Measurements from ENCODE around the gene STAT1. TPM values are rescaled to one million over a fixed set of nuclear protein-coding genes. Genes with fewer than 3 reads are reported as not detected.
A peak's percentile ranks its signal among the peaks of the same experiment; 100 is the strongest.

The STAT1 gene
- total and polyA plus RNA-seq, 8 donors = 8.2 to 51.8 (median 24.4) TPM

DNA sequence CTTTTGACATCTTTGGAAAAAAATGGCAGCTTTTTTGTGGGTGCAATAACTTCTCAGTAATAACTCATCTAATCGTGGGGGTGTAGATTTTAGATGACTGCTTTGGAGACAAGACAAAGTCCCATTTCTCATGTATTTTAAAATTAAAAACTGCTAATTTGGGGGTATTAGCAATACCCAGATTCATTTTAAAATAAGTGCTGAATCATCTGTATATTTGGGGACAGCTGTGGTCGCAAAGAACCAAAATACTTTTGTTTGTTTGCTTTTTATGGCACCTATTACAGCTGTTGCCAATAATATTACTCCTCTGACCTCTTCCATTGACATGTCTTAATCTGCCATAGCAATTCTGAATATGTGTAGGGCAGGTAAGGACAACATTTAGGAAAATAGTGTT lies 45.4 kb downstream of the STAT1 start:
- ATAC-seq = no peak
- FAIRE-seq = no peak
- TF ChIP-seq, protein P1, sequence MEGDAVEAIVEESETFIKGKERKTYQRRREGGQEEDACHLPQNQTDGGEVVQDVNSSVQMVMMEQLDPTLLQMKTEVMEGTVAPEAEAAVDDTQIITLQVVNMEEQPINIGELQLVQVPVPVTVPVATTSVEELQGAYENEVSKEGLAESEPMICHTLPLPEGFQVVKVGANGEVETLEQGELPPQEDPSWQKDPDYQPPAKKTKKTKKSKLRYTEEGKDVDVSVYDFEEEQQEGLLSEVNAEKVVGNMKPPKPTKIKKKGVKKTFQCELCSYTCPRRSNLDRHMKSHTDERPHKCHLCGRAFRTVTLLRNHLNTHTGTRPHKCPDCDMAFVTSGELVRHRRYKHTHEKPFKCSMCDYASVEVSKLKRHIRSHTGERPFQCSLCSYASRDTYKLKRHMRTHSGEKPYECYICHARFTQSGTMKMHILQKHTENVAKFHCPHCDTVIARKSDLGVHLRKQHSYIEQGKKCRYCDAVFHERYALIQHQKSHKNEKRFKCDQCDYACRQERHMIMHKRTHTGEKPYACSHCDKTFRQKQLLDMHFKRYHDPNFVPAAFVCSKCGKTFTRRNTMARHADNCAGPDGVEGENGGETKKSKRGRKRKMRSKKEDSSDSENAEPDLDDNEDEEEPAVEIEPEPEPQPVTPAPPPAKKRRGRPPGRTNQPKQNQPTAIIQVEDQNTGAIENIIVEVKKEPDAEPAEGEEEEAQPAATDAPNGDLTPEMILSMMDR (IDR thresholded peaks at IDR 0.05) = no peak
- H3K36me3 ChIP-seq = peaks cover 0 to 30% (median 0%) of the 10 kb centered on the region in 3 donors
- H3K27ac ChIP-seq = no peak overlapping the region
- intact Hi-C loops (cut with DNase I) = no loop called here
- no peak for DNase-seq
- H3K9me3 ChIP-seq = no peaks in the 10 kb centered on the region
- H3K4me3 ChIP-seq = no peak overlapping the region
- H3K4me1 ChIP-seq = peaks cover 0 to 6% (median 0%) of the 10 kb centered on the region in 3 donors
- WGBS, 2 donors = 82 to 89% methylated on average over 2 of the region's 2 CpGs
- no peaks in the 10 kb centered on the region for H3K27me3 ChIP-seq

DNA sequence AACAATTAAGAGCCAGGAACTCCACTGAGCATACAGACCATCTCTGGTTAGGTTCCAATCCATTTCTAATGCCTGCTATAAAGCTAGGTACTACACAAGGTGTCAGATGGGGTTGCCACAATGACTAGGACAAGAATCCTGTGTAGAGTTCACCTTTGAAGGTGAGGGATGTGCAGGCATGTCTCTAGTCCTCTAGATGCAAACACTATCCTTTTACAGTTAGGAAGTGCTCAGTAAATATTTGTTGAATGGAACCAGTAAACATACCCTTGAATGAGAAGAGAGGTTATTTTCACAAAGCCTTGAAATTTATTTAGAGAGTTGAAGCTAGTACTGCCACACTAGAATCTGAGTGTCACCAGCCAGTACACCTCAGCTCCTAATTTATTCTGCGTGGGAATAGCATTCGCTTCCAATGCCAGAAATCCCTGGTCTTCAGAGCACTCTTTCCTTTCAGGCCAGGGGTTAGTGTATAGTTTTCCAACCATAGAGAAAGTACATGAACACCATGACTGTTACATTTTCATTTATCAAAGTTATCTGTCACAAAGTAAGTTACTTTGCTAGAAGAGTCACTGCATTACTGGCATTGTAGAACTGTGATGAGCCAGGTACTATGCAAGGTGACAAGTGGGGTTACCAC lies 48.3 kb downstream of the STAT1 start:
- Histone ChIP-seq H3K9me3 (no peaks in the 10 kb centered on the region), H3K27me3 (no peaks in the 10 kb centered on the region), H3K4me3 (no peak overlapping the region), H3K27ac (no peak overlapping the region), H3K4me1 (peaks cover 0 to 6% (median 0%) of the 10 kb centered on the region in 3 donors), H3K36me3 (peaks cover 0 to 21% (median 0%) of the 10 kb centered on the region in 3 donors)
- no peak for ATAC-seq
- 64 to 79% methylated on average over 2 of the region's 2 CpGs for WGBS, 2 donors
- intact Hi-C loops (cut with DNase I) = no loop called here
- DNase-seq = no peak
- no peak for FAIRE-seq
- TF ChIP-seq, protein P1 (IDR thresholded peaks at IDR 0.05) = no peak

DNA sequence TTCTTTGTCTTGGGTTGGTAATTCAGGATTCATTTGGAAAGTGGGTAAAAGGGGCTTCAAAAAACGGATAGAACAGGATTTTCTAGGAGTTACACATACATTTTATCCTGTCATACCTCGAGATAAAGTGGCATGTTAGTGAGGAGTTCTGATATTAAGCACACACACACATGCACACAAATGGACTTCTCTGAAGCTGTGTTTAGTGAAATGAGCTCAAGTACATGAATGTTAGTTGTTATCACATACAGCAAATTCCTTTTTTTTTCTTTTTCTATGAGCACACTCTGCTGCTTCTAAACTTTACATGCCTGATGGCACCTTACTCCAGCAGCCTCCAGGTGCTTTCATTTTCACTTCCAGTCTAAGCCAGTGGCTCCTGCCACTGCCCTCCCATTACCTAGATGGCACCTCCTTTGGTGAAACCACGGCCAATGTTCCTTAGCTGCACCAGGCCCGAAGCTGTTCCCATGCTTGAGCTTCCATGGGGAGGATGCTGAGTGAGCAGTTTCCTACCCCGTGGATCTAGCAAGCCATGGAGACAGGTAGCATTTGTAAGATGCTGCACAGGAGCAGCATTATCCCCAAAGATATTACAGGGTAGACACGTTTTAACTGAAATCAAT lies 49.7 kb downstream of the STAT1 start:
- no peaks in the 10 kb centered on the region for H3K9me3 ChIP-seq
- H3K27me3 ChIP-seq = no peaks in the 10 kb centered on the region
- no peak overlapping the region for H3K4me3 ChIP-seq
- DNase-seq (no peak), FAIRE-seq (no peak), ATAC-seq (peak in 3 of 4 donors; percentile 65 to 86 (median 77))
- no peak overlapping the region for H3K27ac ChIP-seq
- WGBS, 2 donors = 49 to 68% methylated on average over 6 of the region's 6 CpGs
- H3K36me3 ChIP-seq = peaks cover 0 to 11% (median 0%) of the 10 kb centered on the region in 3 donors
- intact Hi-C loops (cut with DNase I) = no loop called here
- peaks cover 0 to 12% (median 0%) of the 10 kb centered on the region in 3 donors for H3K4me1 ChIP-seq
- TF ChIP-seq, protein P1 (IDR thresholded peaks at IDR 0.05) = no peak

DNA sequence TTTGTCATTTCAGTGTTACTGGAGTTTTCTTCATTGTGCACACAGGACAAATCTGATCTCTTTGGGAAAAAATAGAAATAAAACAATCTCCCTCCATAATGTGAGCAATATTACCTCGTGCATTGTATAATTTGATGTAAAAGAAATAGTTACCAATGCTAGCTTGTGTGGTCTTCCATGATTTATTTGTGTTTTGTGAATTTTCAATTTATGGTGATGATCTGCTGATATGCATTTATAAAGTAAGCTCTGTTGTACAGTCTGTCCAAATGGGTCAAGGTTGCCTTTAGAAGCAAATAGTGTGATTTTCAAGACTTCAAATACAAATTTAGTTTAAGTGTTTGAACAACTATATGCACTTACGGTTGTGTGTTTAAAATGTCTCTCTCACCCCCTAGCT lies 50.9 kb downstream of the STAT1 start:
- no peak overlapping the region for H3K4me3 ChIP-seq
- ATAC-seq (no peak), FAIRE-seq (no peak), DNase-seq (no peak)
- H3K9me3 ChIP-seq = no peaks in the 10 kb centered on the region
- TF ChIP-seq, protein P1 (IDR thresholded peaks at IDR 0.05) = no peak
- peaks cover 0 to 12% (median 0%) of the 10 kb centered on the region in 3 donors for H3K4me1 ChIP-seq
- no peaks in the 10 kb centered on the region for H3K27me3 ChIP-seq
- intact Hi-C loops (cut with DNase I) = no loop called here
- no peak overlapping the region for H3K27ac ChIP-seq
- WGBS, 2 donors = 59 to 65% methylated on average over 2 of the region's 2 CpGs
- peaks cover 0 to 6% (median 0%) of the 10 kb centered on the region in 3 donors for H3K36me3 ChIP-seq

All from pancreas (tissue), 10 donors.